ENCODE results near the gene UMPS. TPM values are rescaled to one million over a fixed set of nuclear protein-coding genes. Genes with fewer than 3 reads are reported as not detected.
"Not testable (repeated sequence)": the region's sequence is repeated elsewhere in the genome, so short reads cannot be mapped to it uniquely, and the experiment has no call there.

The UMPS gene
- total RNA-seq, 6 donors from 2014 or later = 5.0 to 26.2 (median 23.7) TPM

GRCh38 chr3:124747111-124747981 lies 17.1 kb downstream of the UMPS start:
- H3K4me3 ChIP-seq = no peak overlapping the region
- DNase-seq (no peak), ATAC-seq (ENCODE audit: low FRiP score in 2 of 2) (peak in 1 of 2 donors; percentile 68)
- no peak overlapping the region for H3K27ac ChIP-seq
- no peak for TF ChIP-seq POLR2AphosphoS5 (IDR thresholded peaks at IDR 0.05)
- TF ChIP-seq EP300 (IDR thresholded peaks at IDR 0.05) = no peak
- no peak for TF ChIP-seq CTCF (IDR thresholded peaks at IDR 0.05)
- TF ChIP-seq POLR2A (IDR thresholded peaks at IDR 0.05) = no peak
- 90 to 95% methylated on average over 12 to 14 of the region's 14 CpGs for WGBS, 2 donors
- H3K36me3 ChIP-seq = peaks cover 10 to 52% (median 26%) of the 10 kb centered on the region in 4 donors
- H3K9me3 ChIP-seq = no peaks in the 10 kb centered on the region
- H3K27me3 ChIP-seq = no peaks in the 10 kb centered on the region
- H3K4me1 ChIP-seq = no peaks in the 10 kb centered on the region

GRCh38 chr3:124748560-124749198 lies 18.4 kb downstream of the UMPS start:
- Histone ChIP-seq H3K27ac (no peak overlapping the region), H3K9me3 (no peaks in the 10 kb centered on the region), H3K36me3 (peaks cover 8 to 40% (median 21%) of the 10 kb centered on the region in 4 donors), H3K4me3 (no peak overlapping the region), H3K27me3 (no peaks in the 10 kb centered on the region), H3K4me1 (no peaks in the 10 kb centered on the region)
- ATAC-seq (ENCODE audit: low FRiP score in 2 of 2) = no peak
- no peak for DNase-seq
- TF ChIP-seq CTCF (IDR thresholded peaks at IDR 0.05) (no peak), POLR2A (IDR thresholded peaks at IDR 0.05) (no peak), POLR2AphosphoS5 (IDR thresholded peaks at IDR 0.05) (no peak), EP300 (IDR thresholded peaks at IDR 0.05) (no peak)
- 92% methylated on average over 6 to 8 of the region's 8 CpGs for WGBS, 2 donors

- 87 to 95% methylated on average over 7 to 8 of the region's 27 CpGs for WGBS, 2 donors
- not testable (repeated sequence) for H3K27me3 ChIP-seq; H3K4me1 ChIP-seq; ATAC-seq (ENCODE audit: low FRiP score in 2 of 2); H3K4me3 ChIP-seq; H3K27ac ChIP-seq; H3K9me3 ChIP-seq
- peak in 1 of 2 donors; percentile 44 for DNase-seq
- H3K36me3 ChIP-seq = peaks cover 0 to 28% (median 9%) of the 10 kb centered on the region in 4 donors
Observed at GRCh38 chr3:124749877-124750276, 19.6 kb downstream of the UMPS start.

GRCh38 chr3:124751501-124751900 lies 21.2 kb downstream of the UMPS start:
- Histone ChIP-seq H3K4me1 (no peaks in the 10 kb centered on the region), H3K9me3 (no peaks in the 10 kb centered on the region), H3K27me3 (no peaks in the 10 kb centered on the region), H3K27ac (no peak overlapping the region), H3K4me3 (no peak overlapping the region), H3K36me3 (peaks cover 0 to 13% (median 3%) of the 10 kb centered on the region in 4 donors)
- DNase-seq (no peak), ATAC-seq (ENCODE audit: low FRiP score in 2 of 2) (no peak)
- 73 to 80% methylated on average over 5 of the region's 5 CpGs for WGBS, 2 donors
- TF ChIP-seq EP300 (IDR thresholded peaks at IDR 0.05) = no peak

- Histone ChIP-seq H3K4me1 (no peaks in the 10 kb centered on the region), H3K27me3 (no peaks in the 10 kb centered on the region), H3K27ac (no peak overlapping the region), H3K4me3 (no peak overlapping the region), H3K36me3 (peaks cover 0 to 7% (median 2%) of the 10 kb centered on the region in 4 donors), H3K9me3 (no peaks in the 10 kb centered on the region)
- ATAC-seq (ENCODE audit: low FRiP score in 2 of 2) (no peak), DNase-seq (no peak)
- WGBS, 2 donors = 82 to 83% methylated on average over 3 of the region's 3 CpGs
- TF ChIP-seq POLR2AphosphoS5 (IDR thresholded peaks at IDR 0.05) (no peak), CTCF (IDR thresholded peaks at IDR 0.05) (no peak)
Observed at GRCh38 chr3:124752051-124752450, 21.8 kb downstream of the UMPS start.

GRCh38 chr3:124757926-124758325 lies 27.7 kb downstream of the UMPS start:
- not testable (repeated sequence) for H3K36me3 ChIP-seq; H3K4me3 ChIP-seq; ATAC-seq (ENCODE audit: low FRiP score in 2 of 2); H3K27me3 ChIP-seq; DNase-seq; H3K9me3 ChIP-seq; H3K27ac ChIP-seq
- peaks cover 4 to 11% (median 9%) of the 10 kb centered on the region in 4 donors for H3K4me1 ChIP-seq
- WGBS, 2 donors = 87 to 90% methylated on average over 7 of the region's 7 CpGs
